ENCODE measurements around the gene RNF182.

DNA sequence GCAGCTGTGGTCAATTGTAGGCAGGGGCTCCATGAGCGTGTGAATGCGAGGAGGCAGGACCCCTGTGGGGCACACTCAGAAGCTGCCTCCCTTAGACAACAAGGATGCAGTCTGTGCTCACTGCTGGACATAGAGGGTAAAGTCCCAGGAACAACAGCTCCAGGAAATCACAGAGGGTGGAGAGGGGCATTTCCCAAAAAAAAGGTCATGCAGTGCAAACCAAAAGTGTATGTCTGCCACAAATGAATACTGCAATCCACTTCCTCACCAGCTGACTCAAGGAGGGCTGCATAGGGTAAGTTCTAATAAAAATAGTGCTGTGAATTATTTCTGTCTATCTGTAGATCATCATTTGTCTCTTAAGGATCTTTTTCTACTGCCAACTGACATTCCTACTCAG, 95.8 kb downstream of the RNF182 start:
- TF ChIP-seq POLR2AphosphoS5 (IDR thresholded peaks at IDR 0.05; ENCODE audit: low read depth, low read length) (no peak), TAF1 (IDR thresholded peaks at IDR 0.05; ENCODE audit: borderline replicate concordance, low read depth, low read length) (no peak), POLR2A (IDR thresholded peaks at IDR 0.05; ENCODE audit: low read depth, low read length) (no peak)

Measured in GM12892 (cell line).